ENCODE data around the gene TRMT2A. TPM values are rescaled to one million over a fixed set of nuclear protein-coding genes. Genes with fewer than 3 reads are reported as not detected.

Gene TRMT2A
- total and polyA plus RNA-seq, 5 donors from 2014 or later, result 24.5 to 75.2 (median 30.0) TPM

DNA sequence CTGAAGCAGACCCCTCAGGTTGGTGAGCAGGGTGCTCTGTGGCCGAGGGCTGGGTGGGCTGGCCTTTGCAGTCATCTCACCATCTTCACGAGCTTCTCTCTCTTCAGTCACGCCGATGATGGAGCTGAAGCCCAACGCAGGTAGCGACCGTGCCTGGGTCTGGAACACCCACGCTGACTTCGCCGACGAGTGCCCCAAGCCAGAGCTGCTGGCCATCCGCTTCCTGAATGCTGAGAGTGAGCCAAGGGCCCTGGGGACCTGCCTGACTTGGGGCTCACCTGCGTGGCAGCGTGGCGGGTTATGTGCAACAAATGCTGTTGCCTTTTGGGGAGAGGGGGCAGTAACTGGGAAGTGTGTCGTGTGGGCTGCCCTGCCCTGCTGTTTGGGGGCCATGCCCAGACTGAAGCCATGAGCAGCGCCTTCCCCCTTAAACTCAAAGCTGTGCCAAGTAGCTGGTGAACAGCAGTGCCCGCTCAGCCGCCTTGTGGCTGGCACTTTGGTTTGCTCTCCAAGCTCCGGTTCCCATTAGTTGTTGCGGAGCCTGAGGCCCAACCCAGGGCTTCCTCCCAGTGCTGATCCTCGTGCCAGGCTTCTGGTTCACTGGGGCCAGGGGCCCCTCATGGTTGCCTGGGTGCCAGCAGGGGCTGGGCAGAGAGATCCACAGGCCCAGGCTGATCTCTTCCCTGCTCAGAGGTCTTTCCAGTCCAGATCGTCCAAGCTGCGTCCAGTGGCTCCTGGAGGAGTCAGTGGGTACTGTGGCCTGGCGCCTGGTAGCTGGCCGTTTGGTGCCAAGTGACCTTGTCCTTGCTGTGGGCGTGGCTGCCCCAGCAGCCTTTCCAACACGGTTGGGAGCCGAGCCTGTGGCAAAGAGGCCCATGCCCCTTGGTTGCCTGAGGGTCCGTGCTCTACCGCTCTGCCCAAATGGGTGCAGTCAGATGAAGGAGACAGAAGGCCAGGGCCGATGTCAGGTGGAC lies 8.5 kb upstream of the TRMT2A start:
- Histone ChIP-seq H3K36me3 (ENCODE audit: control insufficient read depth, insufficient read depth, low read length) (peaks cover 46% of the 10 kb centered on the region), H3K4me3 (ENCODE audit: low read depth, low read length) (no peak overlapping the region), H3K9me3 (ENCODE audit: control insufficient read depth in 2 of 2, low read length in 2 of 2) (no peaks in the 10 kb centered on the region), H3K4me1 (ENCODE audit: control insufficient read depth, insufficient read depth, low read length, poor library complexity, severe bottlenecking) (peaks cover 6% of the 10 kb centered on the region), H3K27me3 (ENCODE audit: control insufficient read depth, insufficient read depth, low read length) (no peaks in the 10 kb centered on the region), H3K27ac (ENCODE audit: insufficient read depth, low read length, poor library complexity, severe bottlenecking) (no peak overlapping the region)
- H3K9me3 Mint-ChIP-seq, result no peaks in the 10 kb centered on the region
- no peak overlapping the region for H3K4me3 Mint-ChIP-seq
- H3K27me3 Mint-ChIP-seq, result no peaks in the 10 kb centered on the region
- no peak for DNase-seq
- no peak for ATAC-seq (ENCODE audit: low read depth in 2 of 2)
- H3K36me3 Mint-ChIP-seq, result peaks cover 7% of the 10 kb centered on the region
- H3K4me1 Mint-ChIP-seq, result peaks cover 0 to 34% (median 7%) of the 10 kb centered on the region in 4 donors
- peak overlapping the region in 1 of 3 donors; percentile 23 for H3K27ac Mint-ChIP-seq

DNA sequence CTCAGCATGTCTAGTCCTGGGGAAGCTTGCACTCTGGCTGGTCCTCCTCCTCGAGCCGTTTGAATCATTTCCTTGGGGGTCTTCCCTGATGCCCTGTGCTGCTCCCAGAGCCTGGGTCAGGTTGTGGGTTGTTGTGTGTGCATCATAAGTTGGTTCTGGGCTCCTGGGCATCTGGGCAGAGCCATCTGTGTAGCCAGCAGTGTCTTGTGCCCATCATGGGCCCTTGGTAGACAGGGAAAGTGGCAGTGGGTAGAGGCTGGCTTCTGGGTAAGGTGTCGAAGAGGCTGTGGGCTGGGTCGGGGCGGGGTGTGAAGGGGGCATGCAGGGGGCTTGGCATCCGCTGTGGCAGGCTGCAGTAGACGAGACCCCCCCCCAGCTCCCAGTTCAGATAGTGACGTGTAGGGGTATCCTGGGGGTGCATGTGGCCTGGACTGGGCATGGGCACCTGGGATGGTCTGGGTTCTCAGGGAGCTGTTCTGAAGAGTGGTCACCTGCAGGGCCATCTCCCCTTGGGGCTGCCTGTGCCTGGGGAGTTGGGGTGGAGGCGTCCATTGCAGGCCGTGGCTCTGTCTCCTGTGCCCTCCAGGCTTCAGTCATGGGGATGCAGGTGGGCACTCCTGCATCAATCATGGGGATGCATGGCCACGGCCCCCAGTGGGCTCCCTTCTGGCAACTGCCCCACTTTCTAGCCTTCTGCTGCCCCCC lies 7.2 kb upstream of the TRMT2A start:
- Mint-ChIP-seq H3K27ac (peak overlapping the region in 1 of 3 donors; percentile 51), H3K4me3 (peak overlapping the region in 2 of 4 donors; percentile 13 to 32), H3K9me3 (no peaks in the 10 kb centered on the region), H3K36me3 (peaks cover 7% of the 10 kb centered on the region), H3K27me3 (no peaks in the 10 kb centered on the region), H3K4me1 (peaks cover 0 to 36% (median 8%) of the 10 kb centered on the region in 4 donors)
- H3K4me3 ChIP-seq (ENCODE audit: low read depth, low read length), result no peak overlapping the region
- H3K9me3 ChIP-seq (ENCODE audit: control insufficient read depth in 2 of 2, low read length in 2 of 2), result no peaks in the 10 kb centered on the region
- H3K27me3 ChIP-seq (ENCODE audit: control insufficient read depth, insufficient read depth, low read length), result no peaks in the 10 kb centered on the region
- no peak overlapping the region for H3K27ac ChIP-seq (ENCODE audit: insufficient read depth, low read length, poor library complexity, severe bottlenecking)
- peaks cover 56% of the 10 kb centered on the region for H3K36me3 ChIP-seq (ENCODE audit: control insufficient read depth, insufficient read depth, low read length)
- DNase-seq (no peak), ATAC-seq (ENCODE audit: low read depth in 2 of 2) (no peak)
- peaks cover 10% of the 10 kb centered on the region for H3K4me1 ChIP-seq (ENCODE audit: control insufficient read depth, insufficient read depth, low read length, poor library complexity, severe bottlenecking)

- H3K4me1 Mint-ChIP-seq, result peaks cover 0 to 40% (median 10%) of the 10 kb centered on the region in 4 donors
- H3K9me3 Mint-ChIP-seq, result peaks cover 0 to 2% (median 0%) of the 10 kb centered on the region in 7 donors
- H3K27me3 Mint-ChIP-seq, result no peaks in the 10 kb centered on the region
- H3K4me1 ChIP-seq (ENCODE audit: control insufficient read depth, insufficient read depth, low read length, poor library complexity, severe bottlenecking), result peaks cover 15% of the 10 kb centered on the region
- no peaks in the 10 kb centered on the region for H3K9me3 ChIP-seq (ENCODE audit: control insufficient read depth in 2 of 2, low read length in 2 of 2)
- H3K27ac Mint-ChIP-seq, result no peak overlapping the region
- peak overlapping the region in 1 of 4 donors; percentile 32 for H3K4me3 Mint-ChIP-seq
- H3K36me3 Mint-ChIP-seq, result peaks cover 7% of the 10 kb centered on the region
- H3K27ac ChIP-seq (ENCODE audit: insufficient read depth, low read length, poor library complexity, severe bottlenecking), result no peak overlapping the region
- no peak for ATAC-seq (ENCODE audit: low read depth in 2 of 2)
- H3K36me3 ChIP-seq (ENCODE audit: control insufficient read depth, insufficient read depth, low read length), result peaks cover 61% of the 10 kb centered on the region
- no peak overlapping the region for H3K4me3 ChIP-seq (ENCODE audit: low read depth, low read length)
- no peak for DNase-seq
- no peaks in the 10 kb centered on the region for H3K27me3 ChIP-seq (ENCODE audit: control insufficient read depth, insufficient read depth, low read length)
Observed at GRCh38 chr22:20123366-20124082, 6.5 kb upstream of the TRMT2A start.

- H3K27me3 Mint-ChIP-seq, result no peaks in the 10 kb centered on the region
- no peak overlapping the region for H3K27ac ChIP-seq (ENCODE audit: insufficient read depth, low read length, poor library complexity, severe bottlenecking)
- H3K9me3 Mint-ChIP-seq, result peaks cover 0 to 2% (median 0%) of the 10 kb centered on the region in 7 donors
- peaks cover 56% of the 10 kb centered on the region for H3K36me3 ChIP-seq (ENCODE audit: control insufficient read depth, insufficient read depth, low read length)
- DNase-seq (no peak), ATAC-seq (ENCODE audit: low read depth in 2 of 2) (no peak)
- H3K4me3 ChIP-seq (ENCODE audit: low read depth, low read length), result no peak overlapping the region
- H3K27ac Mint-ChIP-seq, result peak overlapping the region in 1 of 3 donors; percentile 65
- peaks cover 7% of the 10 kb centered on the region for H3K36me3 Mint-ChIP-seq
- H3K4me3 Mint-ChIP-seq, result peak overlapping the region in 2 of 4 donors; percentile 43 to 56
- H3K27me3 ChIP-seq (ENCODE audit: control insufficient read depth, insufficient read depth, low read length), result no peaks in the 10 kb centered on the region
- no peaks in the 10 kb centered on the region for H3K9me3 ChIP-seq (ENCODE audit: control insufficient read depth in 2 of 2, low read length in 2 of 2)
- peaks cover 0 to 51% (median 15%) of the 10 kb centered on the region in 4 donors for H3K4me1 Mint-ChIP-seq
- peaks cover 21% of the 10 kb centered on the region for H3K4me1 ChIP-seq (ENCODE audit: control insufficient read depth, insufficient read depth, low read length, poor library complexity, severe bottlenecking)
Observed at GRCh38 chr22:20121856-20122415, 4.9 kb upstream of the TRMT2A start.

DNA sequence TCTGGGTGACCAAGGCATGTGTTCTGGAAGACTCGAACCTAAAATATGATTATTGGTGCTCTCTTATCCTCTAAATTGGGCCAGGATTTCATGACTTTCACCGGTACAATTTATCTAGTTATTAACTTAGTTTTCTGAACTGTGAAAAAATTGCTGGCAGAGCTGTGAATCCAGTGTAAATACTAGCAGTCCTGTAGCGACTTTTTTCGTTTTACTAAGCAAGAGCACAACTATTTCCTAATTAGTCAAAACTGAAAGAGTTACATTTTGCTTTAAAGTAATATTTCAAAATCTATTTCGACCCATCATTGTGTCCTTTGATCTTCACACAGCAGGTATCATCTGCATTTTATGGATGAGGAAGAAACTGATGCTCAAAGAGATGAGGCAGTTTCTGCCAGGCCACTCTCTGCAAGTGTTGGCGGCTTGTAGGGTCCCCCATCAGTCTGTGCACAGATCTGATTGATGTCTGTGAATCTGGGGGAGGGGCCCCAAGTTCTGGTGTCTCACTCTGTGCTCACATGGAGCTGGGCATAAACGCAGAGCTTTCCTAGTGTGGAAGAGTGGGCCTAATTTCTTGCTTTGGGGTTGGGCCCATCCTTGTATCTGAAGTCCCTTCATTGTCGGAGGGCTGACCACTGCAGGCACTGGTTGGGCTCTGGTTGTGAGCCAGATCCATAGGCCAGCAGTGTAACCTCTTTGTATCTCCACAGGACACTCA lies 1.4 kb upstream of the TRMT2A start:
- H3K4me1 Mint-ChIP-seq, result peaks cover 0 to 61% (median 22%) of the 10 kb centered on the region in 4 donors
- H3K27me3 Mint-ChIP-seq, result no peaks in the 10 kb centered on the region
- no peaks in the 10 kb centered on the region for H3K9me3 ChIP-seq (ENCODE audit: control insufficient read depth in 2 of 2, low read length in 2 of 2)
- peak overlapping the region; percentile 84 for H3K4me3 ChIP-seq (ENCODE audit: low read depth, low read length)
- H3K4me3 Mint-ChIP-seq, result peak overlapping the region; percentile 86 to 95 (median 89)
- ATAC-seq (ENCODE audit: low read depth in 2 of 2) (no peak), DNase-seq (no peak)
- H3K4me1 ChIP-seq (ENCODE audit: control insufficient read depth, insufficient read depth, low read length, poor library complexity, severe bottlenecking), result peaks cover 47% of the 10 kb centered on the region
- H3K9me3 Mint-ChIP-seq, result peaks cover 0 to 2% (median 0%) of the 10 kb centered on the region in 7 donors
- no peaks in the 10 kb centered on the region for H3K27me3 ChIP-seq (ENCODE audit: control insufficient read depth, insufficient read depth, low read length)
- H3K36me3 ChIP-seq (ENCODE audit: control insufficient read depth, insufficient read depth, low read length), result peaks cover 46% of the 10 kb centered on the region
- peak overlapping the region; percentile 32 to 87 (median 75) for H3K27ac Mint-ChIP-seq
- peak overlapping the region; percentile 84 for H3K27ac ChIP-seq (ENCODE audit: insufficient read depth, low read length, poor library complexity, severe bottlenecking)
- peaks cover 8% of the 10 kb centered on the region for H3K36me3 Mint-ChIP-seq

DNA sequence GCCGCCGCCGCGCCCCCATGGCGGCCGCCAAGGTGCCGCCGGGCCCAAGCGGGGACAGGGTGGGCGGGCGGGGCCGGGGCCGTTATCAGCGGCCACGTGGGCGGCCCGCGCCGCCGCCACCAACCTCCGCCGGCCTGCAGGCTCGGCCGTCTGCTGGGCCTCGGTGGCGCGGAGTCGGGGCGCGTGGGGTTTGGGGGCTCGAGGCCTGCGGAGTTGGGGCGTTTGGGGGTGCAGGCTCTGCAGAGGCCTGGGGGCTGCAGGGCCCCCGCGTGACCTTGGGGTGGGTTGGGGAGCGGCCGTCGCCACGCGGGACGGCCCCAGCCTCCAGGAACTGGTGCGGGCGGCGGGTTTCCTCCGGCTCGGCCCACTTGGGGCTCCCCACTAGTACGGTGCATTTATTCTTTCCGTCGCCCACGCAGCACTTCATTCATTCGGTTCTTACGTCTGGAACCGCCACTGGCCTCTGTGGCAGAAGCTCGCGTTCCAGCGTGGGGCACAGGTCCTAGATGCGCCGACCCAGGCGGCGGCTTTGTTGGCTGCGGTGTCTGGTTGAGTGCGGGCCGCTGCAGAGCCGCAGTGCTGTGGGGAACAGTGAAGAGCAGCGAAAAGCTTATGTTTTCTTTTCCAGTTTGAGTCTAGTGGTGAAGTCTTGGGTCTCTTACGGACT lies 740 bp upstream of the TRMT2A start:
- H3K27ac ChIP-seq (ENCODE audit: insufficient read depth, low read length, poor library complexity, severe bottlenecking), result peak overlapping the region; percentile 84
- DNase-seq (peak; percentile 30 to 64 (median 36)), ATAC-seq (ENCODE audit: low read depth in 2 of 2) (peak; percentile 3 to 8)
- Mint-ChIP-seq H3K27ac (peak overlapping the region; percentile 32 to 87 (median 75)), H3K36me3 (peaks cover 8% of the 10 kb centered on the region), H3K4me1 (peaks cover 0 to 61% (median 22%) of the 10 kb centered on the region in 4 donors), H3K4me3 (peak overlapping the region; percentile 86 to 95 (median 89)), H3K27me3 (no peaks in the 10 kb centered on the region), H3K9me3 (peaks cover 0 to 2% (median 0%) of the 10 kb centered on the region in 7 donors)
- H3K4me1 ChIP-seq (ENCODE audit: control insufficient read depth, insufficient read depth, low read length, poor library complexity, severe bottlenecking), result peaks cover 44% of the 10 kb centered on the region
- peaks cover 46% of the 10 kb centered on the region for H3K36me3 ChIP-seq (ENCODE audit: control insufficient read depth, insufficient read depth, low read length)
- no peaks in the 10 kb centered on the region for H3K9me3 ChIP-seq (ENCODE audit: control insufficient read depth in 2 of 2, low read length in 2 of 2)
- no peaks in the 10 kb centered on the region for H3K27me3 ChIP-seq (ENCODE audit: control insufficient read depth, insufficient read depth, low read length)
- H3K4me3 ChIP-seq (ENCODE audit: low read depth, low read length), result peak overlapping the region; percentile 84
